Stimulated activated CD8-positive, alpha-beta memory T cell treated with anti-CD3 and anti-CD28 coated beads, Interleukin-4, amount 100 ng/mL, for 24 hours (primary cell): ENCODE measurements around the gene CYBRD1.
"Not testable (repeated sequence)": the region's sequence is repeated elsewhere in the genome, so short reads cannot be mapped to it uniquely, and the experiment has no call there.

Experiments
- DNase-seq: peaks from one replicate; pipeline ENCODE4 v3.0.0-alpha.2; 2020; ENCODE audit warnings: low read depth

Gene CYBRD1, protein sequence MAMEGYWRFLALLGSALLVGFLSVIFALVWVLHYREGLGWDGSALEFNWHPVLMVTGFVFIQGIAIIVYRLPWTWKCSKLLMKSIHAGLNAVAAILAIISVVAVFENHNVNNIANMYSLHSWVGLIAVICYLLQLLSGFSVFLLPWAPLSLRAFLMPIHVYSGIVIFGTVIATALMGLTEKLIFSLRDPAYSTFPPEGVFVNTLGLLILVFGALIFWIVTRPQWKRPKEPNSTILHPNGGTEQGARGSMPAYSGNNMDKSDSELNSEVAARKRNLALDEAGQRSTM

DNA sequence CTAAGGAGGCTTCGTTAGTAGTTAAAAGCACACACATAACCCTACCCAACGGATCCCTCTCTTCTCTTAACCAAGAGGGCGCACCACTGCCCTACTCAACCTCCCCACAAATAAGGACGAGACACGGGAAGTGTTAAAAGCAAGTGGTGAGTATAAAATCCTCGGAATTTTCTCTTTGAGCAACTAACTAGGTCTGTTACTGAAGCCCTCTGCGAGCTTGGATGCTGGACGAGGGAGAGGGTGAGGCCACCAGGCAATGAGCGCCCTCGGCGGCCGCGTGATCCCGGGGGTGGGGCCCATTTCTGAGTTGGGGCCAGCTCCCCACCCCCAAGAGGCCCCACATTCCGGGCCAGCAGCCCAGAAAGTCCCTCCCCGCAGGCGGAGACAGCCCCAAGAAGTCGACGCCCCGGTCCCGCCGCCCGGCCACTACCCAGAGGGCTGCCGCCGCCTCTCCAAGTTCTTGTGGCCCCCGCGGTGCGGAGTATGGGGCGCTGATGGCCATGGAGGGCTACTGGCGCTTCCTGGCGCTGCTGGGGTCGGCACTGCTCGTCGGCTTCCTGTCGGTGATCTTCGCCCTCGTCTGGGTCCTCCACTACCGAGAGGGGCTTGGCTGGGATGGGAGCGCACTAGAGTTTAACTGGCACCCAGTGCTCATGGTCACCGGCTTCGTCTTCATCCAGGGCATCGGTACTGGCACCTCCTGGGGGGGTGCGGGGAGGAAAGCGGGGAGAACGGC lies at the start of gene CYBRD1:
CYBRD1 (plus strand) TSS at position 423 of the 736 bp plus-strand sequence; CDS start at position 495, 72 bp downstream.
- no peak for DNase-seq

DNA sequence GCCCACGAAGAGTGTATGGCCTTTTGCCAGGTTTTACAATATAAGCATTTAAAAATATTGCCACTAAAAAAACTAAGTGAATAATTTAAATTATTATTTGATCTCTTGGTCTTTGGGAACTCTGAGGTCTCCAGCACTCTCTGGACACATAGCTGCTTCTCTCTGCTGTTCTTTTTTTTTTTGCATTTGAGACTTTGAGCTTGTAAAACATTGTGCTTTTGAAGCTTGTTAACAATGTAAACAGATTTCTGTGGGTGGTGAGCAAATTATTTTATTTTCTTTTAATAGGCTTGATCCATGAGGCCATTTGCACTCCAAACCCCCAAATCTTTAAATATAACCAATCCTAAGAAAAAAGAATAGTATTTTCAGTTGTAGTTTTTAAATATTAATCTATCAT lies 46.3 kb upstream of the CYBRD1 start:
- DNase-seq: no peak

DNA sequence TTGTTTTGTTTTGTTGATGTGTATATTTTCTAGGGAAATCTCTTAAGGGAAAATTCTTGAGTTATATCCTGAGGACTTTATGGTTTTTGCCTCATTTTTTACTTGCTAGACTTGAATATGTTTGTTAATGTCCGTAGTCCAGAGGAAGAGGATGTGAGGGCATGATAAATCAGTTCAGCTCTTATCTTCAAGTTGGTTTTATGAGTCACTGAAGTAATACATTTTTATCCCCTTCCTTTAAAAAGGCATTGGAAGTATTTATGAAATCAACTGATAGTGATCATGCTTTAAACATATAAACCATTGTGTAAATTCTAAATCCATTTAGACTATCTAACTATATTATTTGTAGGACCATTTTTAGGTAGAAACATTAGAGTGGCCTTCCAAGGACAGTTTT lies 43.9 kb upstream of the CYBRD1 start:
- DNase-seq: no peak

DNA sequence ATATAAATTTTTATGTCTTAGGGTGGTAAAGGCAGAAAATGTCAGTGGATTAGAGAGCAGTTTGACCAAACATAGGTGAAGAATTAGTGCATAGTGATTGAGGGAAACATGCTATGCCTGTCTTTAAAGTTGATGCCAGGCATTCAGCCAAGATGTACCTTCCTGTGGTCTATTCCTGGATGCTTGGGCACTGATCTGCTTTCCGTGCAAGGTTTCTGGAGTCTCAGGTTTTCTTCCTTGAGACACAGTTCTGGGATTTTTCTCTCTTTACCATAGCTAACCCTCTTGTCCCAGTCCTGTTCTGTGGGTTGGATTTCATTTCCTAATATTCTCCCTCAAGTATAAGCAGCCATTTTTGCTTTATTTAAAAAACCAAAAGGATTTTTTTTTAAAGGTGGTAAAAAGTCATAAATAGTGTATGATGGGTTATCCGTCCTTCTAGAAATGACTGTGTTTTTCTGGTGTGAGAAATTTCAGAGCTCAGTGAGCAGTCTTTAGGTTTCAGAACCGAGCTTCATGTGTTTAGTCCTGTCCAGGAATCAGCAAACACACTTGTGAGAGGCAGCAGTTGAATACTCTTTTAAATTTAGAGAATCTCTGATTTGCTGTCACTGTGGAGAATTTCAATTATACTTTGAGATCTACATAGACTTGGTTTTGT lies 43.0 kb upstream of the CYBRD1 start:
- DNase-seq: no peak

DNA sequence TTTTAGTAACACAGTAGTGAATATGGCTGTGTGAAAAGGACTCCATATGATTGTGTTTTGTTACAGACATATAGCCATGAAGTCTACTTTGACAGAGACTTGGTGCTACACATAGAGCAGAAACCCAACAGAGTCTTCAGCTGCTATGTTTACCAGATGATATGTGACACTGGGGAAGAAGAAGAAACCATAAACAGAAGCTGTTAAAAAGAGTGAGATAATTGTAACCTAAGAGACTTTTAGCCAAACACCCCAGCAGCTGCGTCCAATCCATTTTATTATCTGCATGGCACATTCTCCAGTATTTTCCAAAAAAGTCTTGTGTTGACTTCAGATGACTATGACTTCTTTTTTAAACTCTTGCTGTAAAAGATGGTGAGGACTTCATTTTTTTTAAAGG lies 41.4 kb upstream of the CYBRD1 start:
- no peak for DNase-seq

DNA sequence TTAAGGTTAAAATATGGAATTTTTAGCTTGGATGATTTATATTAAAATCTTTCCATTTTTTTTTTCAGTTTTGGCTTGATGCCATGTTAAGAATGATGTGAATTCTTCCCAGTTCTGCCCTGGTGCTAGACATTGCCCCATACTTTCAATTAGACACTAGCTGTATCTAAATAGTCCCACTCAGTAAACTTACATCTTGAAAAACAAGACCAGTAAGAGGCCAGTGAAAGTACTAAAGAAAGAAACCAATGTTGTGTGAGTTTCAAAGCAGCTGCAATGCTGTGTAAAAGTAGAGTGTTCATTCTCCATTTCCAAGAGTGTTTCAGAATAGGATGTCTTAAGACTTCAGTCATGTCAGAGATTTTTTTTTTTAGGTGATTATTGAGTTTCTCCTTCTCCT lies 40.0 kb upstream of the CYBRD1 start:
- no peak for DNase-seq

DNA sequence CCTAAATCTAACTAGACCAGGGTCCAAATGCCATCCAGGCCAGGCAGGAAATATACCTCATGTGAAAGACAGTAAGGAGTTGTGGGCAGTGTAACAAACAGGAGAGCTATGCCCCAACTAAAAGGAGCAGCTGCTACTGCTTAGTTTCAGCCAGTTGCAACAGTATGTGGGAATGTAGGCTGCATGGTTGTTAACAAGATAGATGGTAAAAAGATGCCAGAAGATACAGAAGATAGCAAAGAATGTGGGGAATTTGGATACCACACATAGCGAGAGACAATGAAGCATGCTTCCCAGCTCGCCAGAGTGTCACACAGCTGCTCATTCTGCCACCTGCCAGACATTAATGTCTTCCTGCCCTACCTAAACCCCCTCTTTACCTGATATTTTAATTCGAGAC lies 39.4 kb upstream of the CYBRD1 start:
- no peak for DNase-seq

DNA sequence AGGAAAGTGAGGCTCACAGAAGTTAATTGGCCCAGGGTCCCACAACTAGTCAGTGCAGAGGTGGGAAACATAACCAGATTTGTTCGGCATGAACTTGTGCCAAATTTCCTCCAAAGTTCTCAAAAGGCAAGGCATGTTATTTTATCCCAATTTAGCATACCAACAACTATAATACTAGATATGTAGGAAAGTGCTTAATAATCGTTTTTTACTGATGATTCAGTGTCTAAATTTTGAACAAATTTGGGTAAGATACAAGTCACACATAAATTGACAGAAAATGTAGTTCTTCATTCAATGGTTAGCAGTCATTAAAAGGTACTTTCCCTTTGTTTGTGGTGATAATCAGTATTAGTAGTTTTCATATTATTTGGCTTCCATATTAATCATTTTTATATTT lies 38.5 kb upstream of the CYBRD1 start:
- DNase-seq: no peak

DNA sequence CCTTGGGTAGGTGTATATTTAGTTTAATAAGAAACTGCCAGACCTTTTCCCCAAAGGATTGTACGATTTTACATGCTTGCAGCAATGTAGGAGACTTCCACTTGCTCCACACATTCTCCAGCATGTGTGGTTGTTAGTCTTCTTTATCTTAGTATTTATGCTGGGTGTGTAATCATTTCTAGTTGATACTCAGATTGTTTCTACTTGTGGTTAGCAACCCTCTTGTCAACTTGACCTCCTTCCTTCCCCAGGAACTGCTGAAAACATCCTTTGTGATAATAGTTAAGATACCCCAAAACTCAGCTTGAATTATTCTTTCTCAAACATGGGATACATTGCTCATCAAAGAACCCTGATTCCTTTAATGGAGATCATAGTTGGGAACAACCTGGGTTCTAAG lies 37.2 kb upstream of the CYBRD1 start:
- no peak for DNase-seq

DNA sequence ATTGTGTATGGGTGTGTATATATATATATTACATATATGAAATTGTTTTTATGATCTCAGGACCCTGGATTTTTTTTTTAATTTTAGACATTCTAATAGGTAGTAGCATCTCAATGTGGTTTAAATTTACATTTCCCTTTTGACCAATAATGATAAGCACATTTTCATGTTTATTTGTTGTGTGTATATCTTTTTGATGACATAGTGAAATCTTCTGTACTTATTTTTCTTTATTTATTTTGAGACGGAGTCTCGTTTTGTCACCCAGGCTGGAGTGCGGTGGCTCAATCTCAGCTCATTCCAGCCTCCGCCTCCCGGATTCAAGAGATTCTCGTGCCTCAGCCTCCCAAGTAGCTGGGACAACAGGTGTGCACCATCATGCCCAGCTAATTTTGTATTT lies 35.1 kb upstream of the CYBRD1 start:
- no peak for DNase-seq

DNA sequence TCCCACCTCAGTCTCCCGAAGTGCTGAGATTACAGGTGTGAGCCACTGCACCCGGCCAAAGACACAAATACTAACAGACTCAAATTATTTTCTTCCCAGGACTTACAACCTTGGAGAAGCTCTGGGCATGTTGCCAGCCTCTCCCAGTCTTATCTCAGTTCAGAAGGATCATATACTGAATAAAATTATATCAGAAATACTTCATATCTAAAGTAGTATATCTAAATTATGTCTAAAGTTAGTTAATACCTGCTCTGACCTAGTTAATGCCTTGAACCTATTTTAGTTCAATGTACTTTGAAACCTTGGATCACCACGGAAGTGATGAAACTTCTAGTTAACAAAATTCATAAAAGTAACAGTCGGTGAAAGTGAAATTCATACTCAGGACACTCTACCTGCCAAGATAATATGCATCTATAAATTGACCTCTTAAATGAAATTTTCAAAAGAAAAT lies 34.4 kb upstream of the CYBRD1 start:
- no peak for DNase-seq

DNA sequence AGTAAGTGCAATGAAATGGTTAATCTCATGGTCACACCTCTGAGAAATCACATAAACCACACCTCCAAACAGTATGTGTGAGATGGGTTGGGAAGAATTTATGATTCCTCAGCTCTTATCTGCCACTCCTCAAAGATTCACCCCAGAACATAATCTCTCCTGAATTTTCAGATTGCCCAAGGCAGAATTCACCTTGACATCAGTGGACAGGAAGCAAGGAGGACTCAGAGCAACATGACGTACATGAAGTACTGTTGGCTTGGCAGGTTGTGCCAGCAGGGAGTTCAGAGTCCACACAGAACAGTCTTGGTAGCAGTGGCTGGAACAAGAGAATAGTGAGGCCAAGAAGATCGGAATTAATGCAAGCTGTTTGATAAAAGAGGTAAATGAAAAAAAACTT lies 31.7 kb upstream of the CYBRD1 start:
- DNase-seq: no peak

DNA sequence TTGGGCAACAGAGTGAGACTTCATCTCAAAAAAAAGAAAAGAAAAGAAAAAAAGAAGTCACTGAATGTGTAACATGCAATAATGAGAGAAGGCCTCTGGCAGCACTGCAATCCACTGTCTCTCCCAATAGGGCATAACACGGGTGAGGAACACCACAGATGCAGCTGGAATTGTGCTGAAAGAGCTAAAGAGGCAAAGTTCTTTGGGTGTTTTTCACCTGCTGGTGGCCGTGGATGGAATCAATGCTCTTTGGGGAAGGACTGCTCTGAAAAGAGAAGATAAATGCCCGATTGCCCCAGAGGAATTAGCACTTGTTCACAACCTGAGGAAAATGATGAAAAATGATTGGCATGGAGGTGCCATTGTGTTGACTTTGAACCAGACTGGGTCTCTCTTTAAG lies 31.0 kb upstream of the CYBRD1 start:
- DNase-seq: no peak

DNA sequence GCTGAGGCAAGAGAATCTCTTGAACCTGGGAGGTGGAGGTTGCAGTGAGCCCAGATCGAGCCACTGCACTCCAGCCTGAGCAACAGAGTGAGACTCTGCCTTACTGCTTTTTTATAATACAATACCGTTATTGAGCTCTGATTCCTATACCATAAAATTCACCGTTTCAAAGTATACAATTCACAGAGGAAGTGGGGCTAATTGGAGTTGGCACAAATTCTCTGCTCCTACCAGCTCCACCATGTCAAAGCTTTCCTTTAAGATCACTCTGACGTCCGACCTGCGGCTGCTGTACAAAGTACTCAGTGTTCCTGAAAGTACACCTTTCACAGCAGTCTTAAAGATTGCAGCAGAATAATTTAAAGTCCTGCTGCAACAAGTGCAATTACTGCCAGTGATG lies 29.6 kb upstream of the CYBRD1 start:
- DNase-seq: no peak

DNA sequence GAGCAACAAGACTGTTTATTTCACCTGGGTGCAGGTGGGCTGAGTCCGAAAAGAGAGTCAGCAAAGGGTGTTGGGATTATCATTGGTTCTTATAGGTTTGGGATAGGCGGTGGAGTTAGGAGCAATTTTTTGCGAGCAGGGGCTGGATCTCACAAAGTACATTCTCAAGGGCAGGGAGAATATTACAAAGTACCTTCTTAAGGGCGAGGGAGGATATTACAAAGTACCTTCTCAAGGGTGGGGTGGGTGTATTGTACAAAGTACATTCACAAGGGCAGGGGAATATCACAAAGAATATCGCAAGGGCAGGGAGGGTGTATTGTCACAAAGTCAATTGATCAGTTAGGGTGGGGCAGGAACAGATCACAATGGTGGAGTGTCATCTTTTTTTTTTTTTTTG lies 24.6 kb upstream of the CYBRD1 start:
- not testable (repeated sequence) for DNase-seq

DNA sequence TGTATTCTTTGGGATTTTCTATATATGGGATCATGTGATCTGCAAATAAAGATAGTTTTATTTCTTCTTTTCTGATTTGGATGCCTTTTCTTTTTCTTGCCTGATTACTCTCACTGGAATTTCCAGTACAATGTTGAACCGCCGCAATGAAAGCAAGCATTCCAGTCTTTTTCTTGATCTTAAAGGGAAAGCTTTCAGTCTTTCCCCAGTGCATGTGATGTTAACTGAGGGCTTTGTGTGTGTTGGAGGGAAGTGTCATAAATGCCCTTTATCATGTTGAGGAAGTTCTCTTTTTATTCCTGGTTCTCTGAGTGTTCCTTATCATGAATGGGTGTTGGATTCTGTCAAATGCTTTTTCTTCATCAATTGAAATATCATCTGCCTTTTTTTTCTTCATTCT lies 16.9 kb upstream of the CYBRD1 start:
- DNase-seq: no peak

DNA sequence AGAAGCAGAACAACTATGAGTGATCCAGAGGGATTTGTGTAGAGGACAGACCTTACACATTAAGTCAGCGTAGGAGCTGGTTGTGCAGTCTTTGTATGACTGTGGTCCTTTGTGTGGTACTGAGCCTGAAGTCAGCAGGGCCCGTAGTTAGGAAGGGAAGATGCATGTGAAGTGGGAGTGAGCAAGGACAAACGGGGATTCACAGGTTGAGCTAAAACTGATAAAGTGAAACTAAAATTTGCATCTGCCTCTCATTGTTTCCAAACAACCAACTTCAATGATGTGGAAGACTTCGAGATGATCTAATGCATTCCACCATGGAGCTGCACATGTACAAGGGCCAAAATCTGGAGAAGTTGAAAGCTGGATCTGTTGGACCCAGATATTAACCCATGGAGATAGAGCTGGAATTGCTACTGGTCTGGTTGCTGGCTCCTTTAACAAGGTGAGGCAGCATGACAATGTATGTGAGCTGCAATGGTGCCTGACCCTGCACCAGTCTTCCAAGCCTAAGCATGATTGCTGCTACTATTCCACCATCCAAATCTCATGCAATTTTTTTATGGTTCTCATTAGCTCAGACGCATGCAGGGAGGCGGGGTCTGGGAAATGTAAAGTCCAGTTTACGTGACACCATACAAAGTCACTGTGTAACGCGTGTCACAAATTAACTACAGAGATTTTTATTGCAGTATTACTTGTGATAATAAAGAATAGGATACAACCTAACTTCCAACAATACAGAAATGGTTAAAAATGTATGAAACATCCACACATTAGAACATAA lies 12.1 kb upstream of the CYBRD1 start:
- no peak for DNase-seq

DNA sequence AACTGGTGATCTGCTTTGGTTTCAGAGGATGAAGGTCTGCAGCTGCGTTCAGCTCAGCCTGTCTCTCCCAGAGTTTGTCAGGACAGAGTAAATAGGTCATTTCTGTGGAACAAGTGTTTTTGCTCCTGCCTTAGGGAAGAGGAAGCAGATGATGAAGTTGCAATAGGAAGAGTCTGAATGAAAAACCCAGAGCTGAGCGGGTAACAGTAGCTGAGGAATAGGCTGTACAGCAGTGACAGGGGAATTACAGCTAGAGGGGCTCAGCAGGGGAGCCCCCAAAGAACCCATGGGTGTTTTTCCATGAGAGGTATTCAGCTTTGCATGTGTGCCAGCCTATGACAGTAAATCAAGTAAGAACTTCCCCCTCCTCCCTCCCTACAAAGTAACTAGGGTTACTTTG lies 10.3 kb upstream of the CYBRD1 start:
- DNase-seq: no peak

DNA sequence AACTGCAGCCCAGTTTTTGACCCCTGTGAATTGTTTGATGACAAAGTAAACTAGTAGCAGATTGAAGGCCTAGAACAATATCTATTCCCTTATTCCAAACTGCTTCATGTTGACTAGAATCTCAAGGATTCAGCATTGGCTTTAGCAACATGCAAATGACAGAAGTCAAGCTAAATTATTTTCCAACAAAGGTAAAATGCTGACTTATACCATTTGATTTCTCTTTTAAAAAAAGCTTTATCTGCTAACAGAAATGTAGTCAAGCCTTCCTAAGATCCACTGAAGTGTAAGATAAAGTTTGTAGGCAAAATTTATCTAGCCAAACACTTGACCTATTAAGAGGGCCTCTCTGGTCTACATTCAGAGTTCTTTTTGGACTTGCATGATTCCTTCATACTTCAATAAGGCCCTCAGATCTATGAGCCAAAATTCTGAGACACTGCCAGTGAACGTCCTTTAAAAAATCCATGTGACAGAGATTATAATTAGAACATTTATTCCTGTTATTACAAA lies 9.5 kb upstream of the CYBRD1 start:
- no peak for DNase-seq

DNA sequence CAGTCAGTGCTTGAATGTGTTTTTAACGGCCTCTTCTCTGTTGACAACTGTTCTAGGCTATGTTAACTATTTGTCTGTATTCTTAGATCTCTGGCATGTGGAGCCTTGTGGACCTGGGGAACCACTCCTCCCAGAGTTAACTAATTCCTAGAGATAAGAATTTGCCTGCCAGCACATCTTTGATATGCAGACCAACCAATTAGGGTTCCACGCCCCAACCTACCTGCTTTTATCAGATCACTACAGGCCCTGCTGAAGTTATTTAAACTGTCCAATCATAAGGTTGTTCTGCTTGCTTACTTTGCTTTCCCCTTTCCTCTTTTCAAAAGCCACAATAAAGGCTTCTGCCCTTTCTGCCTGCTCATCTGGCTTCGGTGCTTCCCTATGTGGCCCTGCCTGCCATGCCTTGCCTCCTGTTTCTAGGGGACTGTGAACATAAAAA lies 8.5 kb upstream of the CYBRD1 start:
- DNase-seq: no peak

DNA sequence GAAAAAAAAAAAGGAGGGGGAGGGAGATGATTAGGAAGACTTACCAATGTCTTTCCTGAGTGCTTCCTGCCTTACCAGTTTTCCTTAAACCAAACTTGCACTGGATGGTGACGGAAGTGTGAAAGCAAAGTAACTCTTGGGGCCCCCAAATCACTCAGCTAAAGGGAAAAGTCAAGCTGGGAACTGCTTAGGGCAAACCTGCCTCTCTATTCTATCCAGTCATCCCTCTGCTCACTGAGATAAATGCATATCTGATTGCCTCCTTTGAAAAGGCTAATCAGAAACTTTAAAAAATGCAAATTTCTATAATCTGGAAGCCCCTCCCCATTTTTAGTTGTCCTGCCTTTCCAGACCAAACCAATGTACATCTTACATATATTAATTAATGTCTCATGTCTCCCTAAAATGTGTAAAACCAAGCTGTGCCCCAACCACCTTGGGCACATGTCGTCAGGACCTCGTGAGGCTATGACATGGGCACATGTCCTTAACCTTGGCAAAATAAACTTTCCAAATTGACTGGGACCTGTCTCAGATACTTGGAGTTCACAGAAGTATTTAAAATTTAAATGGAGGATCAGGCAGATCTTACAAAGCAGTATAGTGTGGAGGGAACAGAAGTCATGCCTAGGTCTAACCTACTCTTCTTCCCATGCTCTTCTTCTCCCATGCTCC lies 7.2 kb upstream of the CYBRD1 start:
- no peak for DNase-seq
